NCI-H128 (cell line): ENCODE measurements around the gene PANX2.
A peak's percentile ranks its signal among the peaks of the same experiment; 100 is the strongest.
"Not testable (repeated sequence)": the region's sequence is repeated elsewhere in the genome, so short reads cannot be mapped to it uniquely, and the experiment has no call there.

Experiments
- DNase-seq: peaks from one replicate; lab custom pipeline; 2025; ENCODE audit not compliant: unreplicated experiment; lab: John Stamatoyannopoulos, UW

PANX2 gene

GRCh38 chr22:50197856-50198623 is 27.5 kb downstream of the PANX2 start:
- DNase-seq, result no peak

DNA sequence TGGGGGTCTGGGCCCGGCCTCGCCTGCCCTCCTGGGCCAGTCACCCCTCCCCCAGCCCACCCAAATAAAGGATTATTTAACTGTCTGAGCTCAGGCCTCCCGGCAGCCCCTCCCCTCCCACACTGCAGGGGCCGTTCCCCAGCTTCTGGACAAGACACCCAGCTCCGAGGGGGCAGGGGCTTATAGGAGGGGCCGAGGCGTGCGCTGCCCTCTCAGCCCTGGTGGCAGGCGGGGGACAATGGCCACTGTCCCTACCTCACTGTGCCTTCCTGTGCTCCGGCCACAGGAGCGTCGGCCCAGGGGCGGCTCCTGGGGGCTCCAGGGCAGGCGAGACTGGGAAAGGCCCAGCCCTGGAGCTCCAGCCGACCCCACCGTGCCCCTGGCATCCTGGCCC is 28.1 kb downstream of the PANX2 start:
- no peak for DNase-seq

GRCh38 chr22:50199251-50199721 is 28.8 kb downstream of the PANX2 start:
- DNase-seq, result no peak

DNA sequence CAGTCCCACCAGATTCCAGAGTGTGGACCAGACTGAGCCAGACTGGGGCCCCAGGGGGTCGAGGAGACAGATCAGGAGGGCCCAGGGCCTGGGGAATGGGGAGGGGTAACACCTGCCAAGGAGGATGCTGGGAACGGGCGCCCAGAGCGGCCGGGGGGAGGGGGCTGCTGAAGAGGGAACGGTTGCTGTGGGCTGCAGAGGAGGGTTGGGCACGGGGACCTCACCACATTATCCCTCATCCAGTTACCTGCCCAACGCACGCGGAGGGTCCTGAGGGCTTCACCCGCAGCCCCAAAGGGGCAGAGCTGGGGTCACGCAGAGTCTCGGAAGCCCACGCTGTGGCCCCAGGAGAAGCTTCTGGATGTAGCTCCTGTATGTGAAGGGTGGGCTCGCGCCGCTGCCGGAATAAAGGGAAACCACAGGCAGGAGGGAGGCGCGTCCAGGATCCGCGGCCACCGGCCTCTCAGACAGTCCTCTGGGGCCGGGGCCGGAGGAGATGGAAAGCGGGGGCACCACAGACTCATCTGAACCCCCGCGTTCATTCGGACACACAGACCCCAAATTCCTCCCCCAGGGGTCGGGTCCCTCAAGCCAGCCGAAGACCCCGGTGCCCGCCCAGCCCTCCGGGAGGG is 29.4 kb downstream of the PANX2 start:
- no peak for DNase-seq

DNA sequence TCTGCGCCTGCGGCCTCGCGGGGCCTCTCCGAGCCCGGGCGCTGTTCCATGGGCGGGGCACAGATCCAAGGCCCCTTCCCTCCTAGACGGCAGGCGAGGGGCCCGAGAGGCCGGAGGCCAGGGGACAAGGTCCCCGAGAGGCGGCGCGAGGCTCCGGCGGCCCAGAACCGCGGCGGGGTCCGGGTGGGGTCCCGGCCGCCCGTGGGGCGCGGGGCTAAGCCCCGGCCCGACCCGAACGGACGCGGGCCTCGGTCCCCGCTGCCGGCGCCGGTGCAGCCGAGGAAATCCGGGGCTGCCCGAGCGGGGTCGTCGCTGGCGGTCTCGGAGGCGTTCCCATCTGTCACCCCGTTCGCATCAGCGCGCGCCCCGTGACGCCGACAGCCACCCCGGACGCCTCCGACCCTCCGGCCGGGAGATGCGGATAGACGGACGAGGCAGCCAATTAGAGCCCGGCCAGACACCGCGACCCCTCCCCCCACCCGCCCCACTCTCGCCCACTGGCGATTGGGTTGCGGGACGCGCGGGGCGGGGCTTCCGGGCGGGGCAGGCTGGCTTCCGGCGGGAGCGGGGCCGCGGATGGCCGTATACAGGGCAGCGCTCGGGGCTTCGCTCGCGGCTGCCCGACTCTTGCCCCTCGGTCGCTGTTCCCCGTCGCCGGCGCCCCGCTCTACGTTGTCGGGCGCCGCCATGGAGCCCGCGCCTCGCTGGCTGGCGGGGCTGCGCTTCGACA is 30.1 kb downstream of the PANX2 start, which contains the start of gene SELENOO:
SELENOO (plus strand) TSS at position 551 of the 730 bp plus-strand sequence; CDS start at position 577, 26 bp downstream.
- peak; percentile 52 for DNase-seq

DNA sequence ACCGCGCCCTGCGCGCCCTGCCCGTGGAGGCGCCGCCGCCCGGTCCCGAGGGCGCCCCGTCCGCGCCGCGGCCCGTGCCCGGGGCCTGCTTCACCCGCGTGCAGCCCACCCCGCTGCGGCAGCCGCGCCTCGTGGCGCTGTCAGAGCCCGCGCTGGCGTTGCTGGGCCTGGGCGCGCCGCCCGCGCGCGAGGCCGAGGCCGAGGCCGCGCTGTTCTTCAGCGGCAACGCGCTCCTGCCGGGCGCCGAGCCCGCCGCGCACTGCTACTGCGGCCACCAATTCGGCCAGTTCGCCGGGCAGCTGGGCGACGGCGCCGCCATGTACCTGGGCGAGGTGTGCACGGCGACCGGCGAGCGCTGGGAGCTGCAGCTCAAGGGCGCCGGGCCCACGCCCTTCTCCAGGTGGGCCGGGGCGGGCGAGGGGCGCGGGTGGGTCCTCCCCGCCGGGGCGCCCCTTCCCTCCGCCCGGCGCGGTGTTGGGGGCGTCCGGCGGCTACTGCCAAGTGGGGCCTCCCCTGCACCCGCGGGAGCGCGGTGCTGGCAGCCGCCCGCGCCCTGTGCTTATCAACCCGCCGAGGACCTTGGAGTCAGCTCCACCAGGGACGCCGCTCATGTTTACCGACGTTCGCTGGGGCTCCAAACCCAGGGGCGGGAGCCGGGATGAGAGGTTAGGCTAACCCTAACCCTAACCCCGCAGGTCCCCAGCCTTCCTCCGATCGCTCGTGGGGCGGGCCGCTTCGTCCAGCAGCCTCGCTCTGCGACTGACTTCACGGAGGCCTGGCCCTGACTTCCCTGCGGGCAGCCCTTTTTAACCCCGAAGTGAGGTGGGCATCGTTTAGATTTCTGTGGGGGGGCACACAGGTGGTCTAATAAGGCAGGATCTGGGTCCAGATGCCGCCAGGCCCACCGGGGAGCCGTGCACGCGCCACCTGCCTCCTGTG is 30.9 kb downstream of the PANX2 start:
- no peak for DNase-seq

DNA sequence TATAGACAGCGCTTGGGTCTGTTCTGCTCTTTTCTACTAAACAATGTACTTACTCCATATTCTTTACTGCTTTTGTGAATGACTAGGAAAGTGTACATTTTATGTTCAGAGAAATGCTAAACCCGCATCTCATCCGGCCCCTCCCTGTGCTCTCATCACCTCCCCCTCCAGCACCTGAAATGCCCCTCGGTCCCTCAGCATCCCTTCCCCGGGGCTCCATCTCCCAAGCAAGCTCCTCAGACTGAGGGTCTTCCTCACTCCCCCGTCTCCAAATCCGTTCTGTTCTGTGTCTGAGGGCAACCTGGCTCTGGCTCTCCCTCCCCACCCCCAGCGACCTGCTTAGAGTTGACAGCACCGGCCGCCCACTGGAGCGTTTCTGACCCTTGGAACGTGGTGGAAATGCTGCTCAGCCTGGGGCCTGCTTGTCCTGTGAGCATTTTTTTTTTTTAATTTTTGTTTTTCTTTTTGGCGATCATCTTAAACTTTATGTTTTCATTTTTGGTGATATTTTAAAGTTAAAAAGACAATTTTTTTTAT is 31.7 kb downstream of the PANX2 start:
- DNase-seq, result no peak

DNA sequence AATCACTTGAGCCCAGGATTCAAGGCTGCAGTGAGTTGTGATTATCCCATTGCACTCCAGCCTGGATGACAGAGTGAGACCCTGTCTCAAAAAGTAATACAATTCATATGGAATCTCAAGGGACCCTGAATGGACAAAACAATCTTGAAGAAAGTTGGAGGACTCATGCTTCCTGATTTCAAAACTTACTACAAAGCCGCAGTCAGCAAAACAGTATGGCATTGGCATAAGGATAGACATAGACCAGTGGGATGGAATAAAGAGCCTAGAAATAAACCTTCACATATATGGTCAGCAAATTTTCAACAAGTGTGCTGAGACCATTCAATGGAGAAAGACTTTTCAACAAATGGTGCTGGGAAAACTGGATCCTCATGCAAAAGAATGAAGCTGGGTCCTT is 32.8 kb downstream of the PANX2 start:
- DNase-seq, result no peak

DNA sequence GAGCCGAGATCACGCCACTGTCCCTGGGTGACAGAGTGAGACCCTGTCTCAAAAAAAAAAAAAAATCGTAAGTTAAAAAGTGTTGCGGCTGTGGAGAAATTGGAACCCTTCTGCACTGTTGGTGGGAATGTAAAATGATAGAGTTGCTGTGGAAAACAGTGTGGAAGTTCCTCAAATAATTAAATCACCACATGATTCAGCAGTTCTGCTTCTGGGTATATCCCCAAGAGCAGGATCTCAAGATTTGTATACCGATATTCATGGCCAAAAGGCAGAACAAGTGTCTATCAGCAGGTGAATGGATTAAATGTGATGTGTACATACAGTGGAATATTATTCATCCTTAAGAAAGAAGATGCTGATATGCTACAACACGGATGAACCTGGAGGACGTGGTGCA is 34.0 kb downstream of the PANX2 start:
- DNase-seq, result no peak

GRCh38 chr22:50204998-50205397 is 34.5 kb downstream of the PANX2 start:
- DNase-seq, result not testable (repeated sequence)

DNA sequence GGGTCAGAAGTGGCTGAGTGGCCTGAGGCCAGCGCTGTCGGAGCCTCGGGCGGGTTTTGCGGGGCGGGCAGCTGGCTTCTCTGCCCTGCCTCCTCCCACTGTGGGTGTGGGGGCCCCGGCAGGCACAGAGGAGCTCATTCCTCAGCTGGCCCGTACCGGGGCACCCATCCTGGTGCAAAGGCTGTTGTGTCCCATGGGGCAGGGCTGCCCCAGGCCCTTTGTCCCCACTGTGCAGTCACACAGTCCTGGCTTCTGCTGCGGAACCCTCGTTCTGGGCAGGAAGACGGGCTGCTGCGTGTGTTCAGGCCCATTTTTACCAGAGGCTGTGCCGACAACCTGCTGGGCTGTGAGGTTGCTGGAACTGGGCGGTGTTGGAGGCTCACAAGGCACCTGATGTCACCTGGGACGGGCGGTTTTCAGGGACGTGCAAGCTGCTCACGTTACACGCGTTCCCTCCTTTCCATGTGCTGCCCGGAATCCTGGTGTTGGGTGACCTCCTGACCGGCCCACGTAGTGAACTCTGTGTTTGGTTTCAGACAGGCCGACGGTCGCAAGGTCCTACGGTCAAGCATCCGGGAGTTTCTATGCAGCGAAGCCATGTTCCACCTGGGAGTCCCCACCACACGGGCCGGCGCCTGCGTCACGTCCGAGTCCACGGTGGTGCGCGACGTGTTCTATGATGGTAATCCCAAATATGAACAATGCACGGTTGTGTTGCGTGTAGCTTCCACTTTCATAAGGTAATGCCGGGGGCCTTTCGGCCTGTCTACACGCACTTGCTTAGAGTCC is 35.4 kb downstream of the PANX2 start:
- DNase-seq, result no peak

- DNase-seq, result no peak
These were observed 36.1 kb downstream of the PANX2 start for GRCh38 chr22:50206599-50206998.

DNA sequence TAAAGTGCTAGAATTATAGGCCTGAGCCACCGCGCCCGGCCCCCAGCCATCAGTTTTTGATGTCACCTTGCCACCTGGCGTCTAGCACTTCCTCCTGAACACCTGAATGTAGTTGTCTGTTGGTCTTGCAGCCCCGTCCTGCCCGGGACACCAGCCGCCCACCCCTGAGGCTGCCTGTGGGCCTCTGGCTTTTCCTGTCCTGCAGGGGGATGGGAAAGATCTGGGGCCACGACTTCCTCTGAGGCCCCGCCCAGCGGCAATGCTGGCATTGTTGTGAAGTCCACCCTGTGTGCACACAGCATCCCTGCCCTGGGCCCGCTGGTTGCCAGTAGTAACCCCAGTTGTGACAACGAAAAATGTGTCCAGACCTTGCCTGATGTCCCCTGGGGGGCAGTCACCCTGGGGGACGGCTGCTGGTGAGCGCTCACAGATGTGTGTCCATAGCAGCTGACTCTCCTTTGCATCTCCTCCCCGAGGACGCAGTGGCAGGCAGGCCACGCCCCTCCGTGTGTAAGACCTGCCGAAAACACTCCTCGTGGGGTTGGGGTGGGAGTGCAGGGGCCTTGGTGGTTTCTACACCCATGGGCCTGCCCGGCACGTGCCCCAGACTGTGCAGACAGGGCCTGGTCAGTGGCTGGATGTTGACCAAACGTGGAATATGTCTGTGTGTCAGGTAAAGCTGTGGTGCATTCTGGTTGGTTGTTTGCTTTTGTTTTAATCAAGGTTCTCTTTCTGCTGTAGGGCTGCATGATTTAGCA is 37.0 kb downstream of the PANX2 start:
- DNase-seq, result no peak

DNA sequence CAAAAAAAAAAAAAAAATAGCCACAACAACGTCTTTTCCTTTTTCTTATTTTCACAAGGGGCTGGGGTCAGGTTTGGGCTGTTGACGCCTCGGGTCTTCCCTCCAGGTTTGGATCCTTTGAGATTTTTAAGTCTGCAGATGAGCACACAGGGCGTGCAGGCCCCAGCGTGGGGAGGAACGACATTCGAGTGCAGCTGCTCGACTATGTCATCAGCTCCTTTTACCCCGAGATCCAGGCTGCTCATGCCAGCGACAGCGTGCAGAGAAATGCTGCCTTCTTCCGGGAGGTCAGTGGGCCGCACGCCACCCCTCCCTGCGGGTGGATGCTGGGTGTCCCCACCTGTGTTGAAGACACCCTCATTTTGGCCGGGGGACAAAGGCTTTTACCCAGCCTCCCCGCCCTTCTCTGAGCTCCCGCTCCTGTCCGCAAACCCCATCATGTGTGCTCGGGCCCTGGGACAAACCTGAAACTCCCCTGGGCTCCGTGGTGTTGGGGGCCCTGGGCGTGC is 38.0 kb downstream of the PANX2 start:
- DNase-seq, result no peak

DNA sequence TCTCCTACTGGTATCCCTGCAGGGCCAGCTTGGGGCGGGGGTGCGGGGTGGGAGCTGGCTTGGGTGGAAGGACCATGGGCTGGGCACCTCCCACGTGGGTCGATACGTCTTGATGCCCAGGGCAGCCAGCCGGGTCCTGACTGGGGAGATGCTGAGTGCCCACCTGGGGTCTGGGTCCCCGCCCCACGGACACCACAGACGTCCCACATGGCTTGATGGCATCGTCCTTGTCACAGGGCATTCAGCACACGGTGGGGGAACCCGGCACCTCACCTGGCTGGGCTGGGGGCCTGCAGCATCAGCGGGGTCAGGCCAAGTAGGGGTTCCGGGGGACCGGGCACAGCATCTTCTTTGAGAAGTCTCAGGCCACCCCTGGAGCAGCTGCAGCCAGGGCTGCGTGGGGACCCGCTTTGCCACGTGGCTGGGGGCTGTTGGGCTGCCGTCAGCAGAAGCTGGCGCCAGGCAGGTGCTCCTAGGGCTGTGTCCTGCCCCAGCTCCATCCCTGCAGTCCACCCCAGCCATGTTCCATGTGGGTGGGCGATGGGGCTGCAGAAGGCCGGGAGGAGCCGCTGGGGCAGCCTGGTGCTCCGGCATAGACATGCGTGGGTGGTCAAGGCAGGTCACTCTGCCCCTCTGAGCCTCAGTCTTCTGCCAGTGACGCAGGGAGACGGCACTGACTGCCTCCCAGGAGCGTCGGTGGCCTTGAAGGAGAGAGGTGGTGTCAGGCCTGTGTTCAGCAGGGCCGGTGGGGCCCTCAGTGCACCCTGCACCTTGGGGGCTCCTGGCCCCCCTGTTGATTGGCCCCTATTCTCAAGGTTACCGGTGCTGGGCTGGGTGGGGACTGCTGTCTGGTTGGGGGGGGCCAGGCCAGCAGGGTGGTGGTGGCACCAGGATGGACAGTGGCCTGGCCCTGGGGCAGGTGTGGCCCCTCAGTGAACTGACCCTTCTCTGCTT is 38.7 kb downstream of the PANX2 start:
- DNase-seq, result no peak

DNA sequence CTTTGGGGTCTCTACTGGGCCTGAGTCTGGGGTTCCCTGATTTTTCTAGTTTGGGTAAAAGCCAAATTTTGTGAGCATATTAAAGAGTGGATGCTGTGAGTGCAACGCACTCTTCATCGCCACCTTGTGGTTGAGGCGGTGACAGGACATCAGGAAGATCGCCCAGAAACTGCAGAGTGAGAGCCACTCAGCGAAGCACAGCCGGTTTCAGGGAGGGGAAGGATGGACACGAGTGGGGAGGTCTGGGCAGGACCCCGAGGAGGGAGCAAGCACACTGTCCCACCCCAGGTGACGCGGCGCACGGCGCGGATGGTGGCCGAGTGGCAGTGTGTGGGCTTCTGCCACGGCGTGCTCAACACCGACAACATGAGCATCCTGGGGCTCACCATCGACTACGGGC is 39.4 kb downstream of the PANX2 start:
- DNase-seq, result no peak

DNA sequence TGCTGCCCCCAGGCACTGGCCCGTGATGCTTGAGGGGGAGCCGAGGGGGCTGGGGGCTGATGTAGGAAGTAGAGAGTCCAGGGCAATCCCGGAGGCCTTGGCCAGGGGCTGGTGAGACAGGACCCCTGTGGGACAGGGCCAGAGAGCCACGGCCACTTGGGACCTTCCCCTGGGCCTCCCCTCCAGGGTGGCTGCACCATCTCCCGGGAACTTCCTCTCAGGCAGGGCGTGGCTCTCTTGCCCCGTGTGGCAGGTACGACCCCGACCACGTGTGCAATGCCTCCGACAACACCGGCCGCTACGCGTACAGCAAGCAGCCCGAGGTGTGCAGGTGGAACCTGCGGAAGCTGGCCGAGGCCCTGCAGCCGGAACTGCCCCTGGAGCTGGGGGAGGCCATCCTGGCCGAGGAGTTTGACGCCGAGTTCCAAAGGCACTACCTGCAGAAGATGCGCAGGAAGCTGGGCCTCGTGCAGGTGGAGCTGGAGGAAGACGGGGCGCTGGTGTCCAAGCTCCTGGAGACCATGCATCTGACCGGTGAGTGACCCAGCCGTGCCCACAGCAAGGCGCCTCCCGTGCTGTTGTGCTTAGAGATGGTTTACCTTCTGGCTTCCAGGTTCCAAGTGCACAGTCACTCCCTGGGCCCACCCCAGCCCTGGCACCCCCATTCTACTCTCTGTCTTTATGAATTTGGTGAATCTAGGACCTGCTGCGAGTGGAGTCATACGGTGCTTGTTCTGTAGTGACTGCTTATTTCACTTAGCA is 40.0 kb downstream of the PANX2 start:
- no peak for DNase-seq
